ENCODE measurements around the gene TANGO6. TPM values are rescaled to one million over a fixed set of nuclear protein-coding genes. Genes with fewer than 3 reads are reported as not detected.
"Not testable (repeated sequence)": the region's sequence is repeated elsewhere in the genome, so short reads cannot be mapped to it uniquely, and the experiment has no call there.

Gene TANGO6
- total RNA-seq, 6 experiments from 2014 or later, result 10.9 to 15.5 (median 14.2) TPM

DNA sequence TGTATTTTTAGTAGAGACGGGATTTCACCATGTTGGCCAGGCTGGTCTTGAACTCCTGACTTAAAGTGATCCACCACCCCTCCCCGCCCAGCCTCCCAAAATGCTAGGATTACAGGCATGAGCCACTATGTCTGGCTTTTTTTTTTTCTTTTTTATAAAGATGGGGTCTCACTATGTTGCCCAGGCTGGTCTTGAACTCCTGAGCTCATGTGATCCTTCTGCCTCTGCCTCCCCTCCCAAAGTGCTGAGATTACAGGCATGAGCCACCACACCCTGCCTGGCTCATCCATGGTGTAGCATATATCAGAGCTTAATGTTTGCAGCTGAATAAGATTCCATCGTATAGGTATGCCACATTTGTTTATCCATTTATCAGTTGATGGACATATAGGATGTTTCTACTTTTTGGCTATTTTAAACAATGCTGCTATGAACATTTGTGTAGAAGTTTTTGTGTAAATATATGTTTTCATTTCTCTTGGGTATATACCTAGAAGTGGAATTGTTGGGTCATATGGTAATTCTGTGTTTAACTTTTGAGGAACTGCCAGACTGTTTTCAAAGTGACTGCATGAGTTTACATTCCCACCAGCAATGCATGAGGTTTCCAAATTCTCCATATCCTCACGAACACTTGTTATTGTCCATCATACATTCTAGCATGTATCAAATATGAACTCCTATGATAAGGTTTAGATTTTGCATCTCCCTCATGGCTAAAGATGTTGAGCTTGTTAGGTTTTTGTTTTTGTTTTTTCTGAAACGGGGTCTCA is 206.5 kb downstream of the TANGO6 start:
- intact Hi-C loops (cut with DNase I), result loop anchor here in 1 of 2 donors (10.0 kb wide), 1 partner anchor 55 kb away; the partner anchor contains the start of gene HAS3
- no peak overlapping the region for H3K4me3 ChIP-seq
- 91% methylated on average over 5 of the region's 5 CpGs for whole genome bisulfite sequencing (ENCODE audit: insufficient coverage, low coverage, low lambda C conversion rate, missing lambda C conversion rate)
- H3K36me3 ChIP-seq, result no peaks in the 10 kb centered on the region
- no peaks in the 10 kb centered on the region for H3K27me3 ChIP-seq
- ATAC-seq (no peak), DNase-seq (no peak)
- no peaks in the 10 kb centered on the region for H3K4me1 ChIP-seq
- TF ChIP-seq, protein P1, sequence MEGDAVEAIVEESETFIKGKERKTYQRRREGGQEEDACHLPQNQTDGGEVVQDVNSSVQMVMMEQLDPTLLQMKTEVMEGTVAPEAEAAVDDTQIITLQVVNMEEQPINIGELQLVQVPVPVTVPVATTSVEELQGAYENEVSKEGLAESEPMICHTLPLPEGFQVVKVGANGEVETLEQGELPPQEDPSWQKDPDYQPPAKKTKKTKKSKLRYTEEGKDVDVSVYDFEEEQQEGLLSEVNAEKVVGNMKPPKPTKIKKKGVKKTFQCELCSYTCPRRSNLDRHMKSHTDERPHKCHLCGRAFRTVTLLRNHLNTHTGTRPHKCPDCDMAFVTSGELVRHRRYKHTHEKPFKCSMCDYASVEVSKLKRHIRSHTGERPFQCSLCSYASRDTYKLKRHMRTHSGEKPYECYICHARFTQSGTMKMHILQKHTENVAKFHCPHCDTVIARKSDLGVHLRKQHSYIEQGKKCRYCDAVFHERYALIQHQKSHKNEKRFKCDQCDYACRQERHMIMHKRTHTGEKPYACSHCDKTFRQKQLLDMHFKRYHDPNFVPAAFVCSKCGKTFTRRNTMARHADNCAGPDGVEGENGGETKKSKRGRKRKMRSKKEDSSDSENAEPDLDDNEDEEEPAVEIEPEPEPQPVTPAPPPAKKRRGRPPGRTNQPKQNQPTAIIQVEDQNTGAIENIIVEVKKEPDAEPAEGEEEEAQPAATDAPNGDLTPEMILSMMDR (IDR thresholded peaks at IDR 0.05), result no peak
- no peak for TF ChIP-seq POLR2A (IDR thresholded peaks at IDR 0.05)
- no peaks in the 10 kb centered on the region for H3K9me3 ChIP-seq
- no peak overlapping the region for H3K27ac ChIP-seq

DNA sequence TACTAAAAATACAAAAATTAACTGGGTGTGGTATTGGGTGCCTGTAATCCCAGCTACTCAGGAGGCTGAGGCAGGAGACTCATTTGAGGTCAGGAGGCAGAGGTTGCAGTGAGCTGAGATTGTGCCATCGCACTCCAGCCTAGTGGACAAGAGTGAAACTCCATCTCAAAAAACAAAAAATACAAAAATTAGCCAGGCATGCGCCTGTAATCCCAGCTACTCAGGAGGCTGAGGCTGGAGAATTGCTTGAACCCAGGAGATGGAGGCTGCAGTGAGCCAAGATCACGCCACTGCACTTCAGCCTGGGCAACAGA is 208.1 kb downstream of the TANGO6 start:
- H3K4me1 ChIP-seq; H3K36me3 ChIP-seq; H3K4me3 ChIP-seq; DNase-seq; intact Hi-C loops (cut with DNase I); ATAC-seq; H3K27ac ChIP-seq; H3K27me3 ChIP-seq; H3K9me3 ChIP-seq: not testable (repeated sequence)
- WGBS (ENCODE audit: insufficient coverage, low coverage, low lambda C conversion rate, missing lambda C conversion rate), result 97% methylated on average over 3 of the region's 3 CpGs

DNA sequence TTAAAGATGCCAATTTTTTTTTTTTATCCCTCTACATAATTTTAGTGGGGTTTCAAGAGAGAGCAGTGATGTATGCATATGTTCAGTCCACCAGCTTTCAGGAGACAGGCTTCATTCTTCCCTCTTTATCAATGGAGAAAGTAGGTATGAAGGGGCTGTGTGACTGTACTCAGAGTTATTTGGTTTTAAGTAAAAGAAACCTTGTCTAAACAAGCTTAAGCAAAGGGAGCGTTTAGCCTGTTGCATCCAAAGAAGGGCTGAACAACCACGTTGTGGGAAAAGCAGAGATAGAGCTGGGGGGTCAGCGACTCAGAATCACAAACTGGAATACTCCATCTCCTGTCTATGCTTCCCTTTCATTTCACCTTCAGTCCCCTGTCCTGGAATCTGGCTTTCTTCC is 211.7 kb downstream of the TANGO6 start:
- Histone ChIP-seq H3K4me1 (peaks cover 0 to 8% (median 0%) of the 10 kb centered on the region in 4 donors), H3K4me3 (no peak overlapping the region), H3K9me3 (no peaks in the 10 kb centered on the region), H3K36me3 (no peaks in the 10 kb centered on the region), H3K27me3 (no peaks in the 10 kb centered on the region), H3K27ac (no peak overlapping the region)
- intact Hi-C loops (cut with DNase I), result no loop called here
- DNase-seq (no peak), ATAC-seq (no peak)
- TF ChIP-seq, protein P1 (IDR thresholded peaks at IDR 0.05), result no peak
- TF ChIP-seq POLR2A (IDR thresholded peaks at IDR 0.05), result no peak
- 97% methylated on average over 3 of the region's 3 CpGs for WGBS (ENCODE audit: insufficient coverage, low coverage, low lambda C conversion rate, missing lambda C conversion rate)

DNA sequence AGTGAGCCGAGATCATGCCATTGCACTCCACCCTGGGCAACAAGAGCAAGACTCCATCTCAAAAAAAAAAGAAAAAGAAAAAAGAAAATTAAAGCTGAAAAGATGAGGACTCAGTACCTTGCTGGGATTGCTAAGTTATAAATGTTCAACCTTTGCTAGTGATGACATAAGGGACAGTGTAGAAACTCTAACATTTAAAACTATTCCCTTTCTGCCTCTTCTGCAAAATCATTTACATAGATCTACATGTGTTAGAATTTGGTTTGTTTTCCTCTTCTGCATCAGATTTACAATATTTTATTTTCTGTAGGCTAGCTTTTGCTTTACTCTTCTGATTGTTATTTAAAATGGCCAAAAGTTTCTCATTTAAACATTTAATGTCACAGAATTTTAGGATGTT is 212.6 kb downstream of the TANGO6 start:
- no peak for DNase-seq
- Histone ChIP-seq H3K36me3 (no peaks in the 10 kb centered on the region), H3K27me3 (no peaks in the 10 kb centered on the region), H3K4me1 (peaks cover 0 to 8% (median 0%) of the 10 kb centered on the region in 4 donors), H3K27ac (no peak overlapping the region), H3K4me3 (no peak overlapping the region), H3K9me3 (no peaks in the 10 kb centered on the region)
- ATAC-seq, result no peak
- intact Hi-C loops (cut with DNase I), result no loop called here
- no peak for TF ChIP-seq POLR2A (IDR thresholded peaks at IDR 0.05)
- TF ChIP-seq, protein P1 (IDR thresholded peaks at IDR 0.05), result no peak
- WGBS (ENCODE audit: insufficient coverage, low coverage, low lambda C conversion rate, missing lambda C conversion rate), result 89% methylated on average over 1 of the region's 1 CpG

DNA sequence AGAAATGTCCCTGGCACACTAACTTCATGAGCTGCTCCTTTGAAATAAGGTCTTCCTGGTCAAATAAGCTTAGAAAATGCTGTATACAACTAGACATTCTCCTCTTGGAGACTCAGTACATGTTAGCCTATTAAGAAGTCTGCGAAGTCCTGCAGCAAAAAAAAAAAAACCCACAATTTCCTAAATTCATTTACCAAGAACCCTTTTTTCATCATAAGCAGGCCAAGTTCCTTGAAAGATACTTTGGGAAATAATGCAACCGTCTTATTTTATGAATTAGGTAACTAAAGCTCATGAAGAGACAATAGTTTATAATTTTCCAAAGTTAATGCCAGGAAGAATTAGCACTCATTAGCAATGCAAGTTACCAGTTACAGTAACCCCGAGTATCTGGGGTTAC is 213.1 kb downstream of the TANGO6 start:
- no peak overlapping the region for H3K4me3 ChIP-seq
- intact Hi-C loops (cut with DNase I), result no loop called here
- no peak for TF ChIP-seq POLR2A (IDR thresholded peaks at IDR 0.05)
- TF ChIP-seq, protein P1 (IDR thresholded peaks at IDR 0.05), result no peak

More for the DNA sequence above, 213.1 kb downstream of the TANGO6 start:
- Histone ChIP-seq H3K27me3 (no peaks in the 10 kb centered on the region), H3K4me1 (peaks cover 0 to 8% (median 0%) of the 10 kb centered on the region in 4 donors), H3K27ac (no peak overlapping the region), H3K9me3 (no peaks in the 10 kb centered on the region), H3K36me3 (no peaks in the 10 kb centered on the region)
- 86% methylated on average over 3 of the region's 3 CpGs for WGBS (ENCODE audit: insufficient coverage, low coverage, low lambda C conversion rate, missing lambda C conversion rate)
- no peak for DNase-seq
- no peak for ATAC-seq
